SK-N-SH treated with all-trans-retinoic acid at 6 μM for 48 hours (cell line): ENCODE data around the gene ARL8A.

Experiments used
- ATAC-seq: fragments of 200-7000 bp; cut with Tn5 transposase; 3 replicates; pipeline ENCODE4 v1.9.1; 2020; ENCODE audit warnings: mild to moderate bottlenecking, moderate library complexity
- ARNTL ChIP-seq: fragments of 450-650 bp; formaldehyde crosslinking; IDR thresholded peaks from 2 replicates; pipeline ENCODE4 v1.5.0; 2020; ENCODE audit warnings: low read depth, mild to moderate bottlenecking, moderate library complexity, borderline replicate concordance
- BACH2 ChIP-seq: fragments of 250-450 bp; sonication (Bioruptor Pico); IDR thresholded peaks from 2 replicates; pipeline ENCODE4 v1.9.0; 2021; ENCODE audit warnings: mild to moderate bottlenecking, borderline replicate concordance
- CSDC2 ChIP-seq: fragments of 250-450 bp; sonication (Bioruptor Pico); IDR thresholded peaks from 2 replicates; pipeline ENCODE4 v1.5.0; 2020; ENCODE audit warnings: mild to moderate bottlenecking, moderate library complexity
- ESRRG ChIP-seq: fragments of 250-450 bp; sonication (Bioruptor Pico); IDR thresholded peaks from 2 replicates; pipeline ENCODE4 v1.6.1; 2021; ENCODE audit warnings: mild to moderate bottlenecking
- GLIS3 ChIP-seq: fragments of 250-450 bp; sonication (Bioruptor Pico); IDR thresholded peaks from 2 replicates; pipeline ENCODE4 v1.5.0; 2020; ENCODE audit warnings: mild to moderate bottlenecking, moderate library complexity
- ISL1 ChIP-seq: fragments of 250-450 bp; sonication (Bioruptor Pico); IDR thresholded peaks from 2 replicates; pipeline ENCODE4 v2.1.2; 2022; ENCODE audit warnings: mild to moderate bottlenecking, moderate library complexity
- OSR1 ChIP-seq: fragments of 250-450 bp; sonication (Bioruptor Pico); IDR thresholded peaks from 2 replicates; pipeline ENCODE4 v1.8.0; 2022; ENCODE audit warnings: moderate library complexity, mild to moderate bottlenecking, inconsistent platforms
- PPARA ChIP-seq: fragments of 250-450 bp; sonication (Bioruptor Pico); IDR thresholded peaks from 2 replicates; pipeline ENCODE4 v1.5.0; 2020; ENCODE audit warnings: mild to moderate bottlenecking, borderline replicate concordance
- RARB ChIP-seq: fragments of 250-450 bp; sonication (Bioruptor Pico); IDR thresholded peaks from 2 replicates; pipeline ENCODE4 v1.8.0; 2021; ENCODE audit warnings: mild to moderate bottlenecking, moderate library complexity
- SNAI2 ChIP-seq: fragments of 250-450 bp; sonication (Bioruptor Pico); IDR thresholded peaks from 2 replicates; pipeline ENCODE4 v1.5.0; 2020; ENCODE audit warnings: mild to moderate bottlenecking, moderate library complexity
- TCF4 ChIP-seq: fragments of 250-450 bp; sonication (Bioruptor Pico); IDR thresholded peaks from 2 replicates; pipeline ENCODE4 v1.8.0; 2021; ENCODE audit warnings: mild to moderate bottlenecking, moderate library complexity, borderline replicate concordance
- ZC3H10 ChIP-seq: fragments of 250-450 bp; sonication (Bioruptor Pico); IDR thresholded peaks from 2 replicates; pipeline ENCODE4 v1.5.1; 2021; ENCODE audit warnings: mild to moderate bottlenecking, moderate library complexity
- ZFP3 ChIP-seq: fragments of 250-450 bp; sonication (Bioruptor Pico); IDR thresholded peaks from 2 replicates; pipeline ENCODE4 v1.5.0; 2020; ENCODE audit warnings: mild to moderate bottlenecking, moderate library complexity
- ZFP30 ChIP-seq: fragments of 450-650 bp; formaldehyde crosslinking; IDR thresholded peaks from 2 replicates; pipeline ENCODE4 v1.5.0; 2022; ENCODE audit warnings: mild to moderate bottlenecking, moderate library complexity
- ZNF565 ChIP-seq: fragments of 450-650 bp; formaldehyde crosslinking; conservative IDR thresholded peaks from 2 replicates; pipeline ENCODE4 v1.5.0; 2020; ENCODE audit warnings: low read depth, mild to moderate bottlenecking, moderate library complexity
- ZNF70 ChIP-seq: fragments of 450-650 bp; formaldehyde crosslinking; IDR thresholded peaks from 2 replicates; pipeline ENCODE4 v1.5.0; 2020; ENCODE audit warnings: mild to moderate bottlenecking, moderate library complexity
- ZNF8 ChIP-seq: fragments of 450-650 bp; formaldehyde crosslinking; IDR thresholded peaks from 2 replicates; pipeline ENCODE4 v1.5.0; 2020; ENCODE audit warnings: mild to moderate bottlenecking, moderate library complexity
- TF ChIP-seq, protein P1 (sequence below): fragments of 250-450 bp; sonication (Bioruptor Pico); IDR thresholded peaks from 2 replicates; pipeline ENCODE4 v1.5.0; 2020; ENCODE audit warnings: mild to moderate bottlenecking, moderate library complexity
- TF ChIP-seq, protein P2 (sequence below): fragments of 250-450 bp; sonication (Bioruptor Pico); IDR thresholded peaks from 2 replicates; pipeline ENCODE4 v1.8.0; 2021; ENCODE audit warnings: low read depth, mild to moderate bottlenecking, moderate library complexity, borderline replicate concordance
- TF ChIP-seq, protein P3 (sequence below): fragments of 250-450 bp; sonication (Bioruptor Pico); IDR thresholded peaks from 2 replicates; pipeline ENCODE4 v1.5.1; 2020; ENCODE audit warnings: low read depth, mild to moderate bottlenecking, moderate library complexity
- TF ChIP-seq, protein P4 (sequence below): fragments of 250-450 bp; sonication (Bioruptor Pico); IDR thresholded peaks from 2 replicates; pipeline ENCODE4 v1.8.0; 2020; ENCODE audit warnings: mild to moderate bottlenecking, moderate library complexity, borderline replicate concordance

The ARL8A gene

DNA sequence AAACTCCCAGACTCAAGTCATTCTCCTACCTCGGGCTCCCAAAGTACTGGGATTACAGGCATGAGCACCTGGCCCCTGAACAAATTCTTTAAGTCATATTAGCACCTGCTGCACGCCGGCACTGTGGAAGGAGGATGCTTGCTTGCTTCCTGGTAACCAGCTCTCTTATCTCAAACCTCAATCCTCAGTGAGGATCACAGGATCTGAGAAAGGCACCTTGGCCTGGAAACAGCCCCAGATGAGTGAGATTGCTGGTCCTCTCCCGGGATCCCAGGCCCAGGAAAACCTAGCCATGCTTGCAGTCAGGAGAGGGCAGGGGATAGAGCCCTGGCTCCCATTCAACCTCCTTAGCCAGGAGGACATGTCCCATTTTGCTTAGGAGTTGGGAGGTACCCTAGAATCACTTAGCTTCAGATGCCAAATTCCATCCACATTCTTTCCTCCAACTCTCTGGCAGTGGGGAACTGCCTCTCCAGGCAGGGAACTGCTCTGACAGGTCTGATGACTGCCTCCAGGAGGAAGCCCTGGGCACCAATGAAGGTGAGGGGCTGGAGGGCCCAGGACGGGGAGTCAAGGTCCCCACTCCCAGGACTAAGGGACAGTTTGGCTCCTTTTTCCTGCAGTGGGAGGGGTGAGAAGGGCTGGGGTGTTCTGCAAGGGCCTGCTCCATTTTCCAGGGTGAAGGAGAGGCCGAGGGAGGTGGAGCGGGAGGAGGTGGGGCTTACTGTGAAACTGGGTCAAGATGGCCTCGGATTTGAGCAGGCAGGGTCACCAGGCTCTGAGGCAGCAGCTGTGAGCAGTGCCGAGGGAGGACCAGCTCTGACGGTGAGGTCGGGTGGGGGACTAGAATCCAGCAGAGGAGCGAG is 12.3 kb downstream of the ARL8A start:
- TF ChIP-seq, protein P1, sequence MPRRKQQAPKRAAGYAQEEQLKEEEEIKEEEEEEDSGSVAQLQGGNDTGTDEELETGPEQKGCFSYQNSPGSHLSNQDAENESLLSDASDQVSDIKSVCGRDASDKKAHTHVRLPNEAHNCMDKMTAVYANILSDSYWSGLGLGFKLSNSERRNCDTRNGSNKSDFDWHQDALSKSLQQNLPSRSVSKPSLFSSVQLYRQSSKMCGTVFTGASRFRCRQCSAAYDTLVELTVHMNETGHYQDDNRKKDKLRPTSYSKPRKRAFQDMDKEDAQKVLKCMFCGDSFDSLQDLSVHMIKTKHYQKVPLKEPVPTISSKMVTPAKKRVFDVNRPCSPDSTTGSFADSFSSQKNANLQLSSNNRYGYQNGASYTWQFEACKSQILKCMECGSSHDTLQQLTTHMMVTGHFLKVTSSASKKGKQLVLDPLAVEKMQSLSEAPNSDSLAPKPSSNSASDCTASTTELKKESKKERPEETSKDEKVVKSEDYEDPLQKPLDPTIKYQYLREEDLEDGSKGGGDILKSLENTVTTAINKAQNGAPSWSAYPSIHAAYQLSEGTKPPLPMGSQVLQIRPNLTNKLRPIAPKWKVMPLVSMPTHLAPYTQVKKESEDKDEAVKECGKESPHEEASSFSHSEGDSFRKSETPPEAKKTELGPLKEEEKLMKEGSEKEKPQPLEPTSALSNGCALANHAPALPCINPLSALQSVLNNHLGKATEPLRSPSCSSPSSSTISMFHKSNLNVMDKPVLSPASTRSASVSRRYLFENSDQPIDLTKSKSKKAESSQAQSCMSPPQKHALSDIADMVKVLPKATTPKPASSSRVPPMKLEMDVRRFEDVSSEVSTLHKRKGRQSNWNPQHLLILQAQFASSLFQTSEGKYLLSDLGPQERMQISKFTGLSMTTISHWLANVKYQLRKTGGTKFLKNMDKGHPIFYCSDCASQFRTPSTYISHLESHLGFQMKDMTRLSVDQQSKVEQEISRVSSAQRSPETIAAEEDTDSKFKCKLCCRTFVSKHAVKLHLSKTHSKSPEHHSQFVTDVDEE (CRISPR knock-in tag) = no peak
- no peak for TF ChIP-seq ZFP30 (CRISPR knock-in tag)
- no peak for TF ChIP-seq ZC3H10 (CRISPR knock-in tag)
- no peak for TF ChIP-seq CSDC2 (CRISPR knock-in tag)
- TF ChIP-seq, protein P2, sequence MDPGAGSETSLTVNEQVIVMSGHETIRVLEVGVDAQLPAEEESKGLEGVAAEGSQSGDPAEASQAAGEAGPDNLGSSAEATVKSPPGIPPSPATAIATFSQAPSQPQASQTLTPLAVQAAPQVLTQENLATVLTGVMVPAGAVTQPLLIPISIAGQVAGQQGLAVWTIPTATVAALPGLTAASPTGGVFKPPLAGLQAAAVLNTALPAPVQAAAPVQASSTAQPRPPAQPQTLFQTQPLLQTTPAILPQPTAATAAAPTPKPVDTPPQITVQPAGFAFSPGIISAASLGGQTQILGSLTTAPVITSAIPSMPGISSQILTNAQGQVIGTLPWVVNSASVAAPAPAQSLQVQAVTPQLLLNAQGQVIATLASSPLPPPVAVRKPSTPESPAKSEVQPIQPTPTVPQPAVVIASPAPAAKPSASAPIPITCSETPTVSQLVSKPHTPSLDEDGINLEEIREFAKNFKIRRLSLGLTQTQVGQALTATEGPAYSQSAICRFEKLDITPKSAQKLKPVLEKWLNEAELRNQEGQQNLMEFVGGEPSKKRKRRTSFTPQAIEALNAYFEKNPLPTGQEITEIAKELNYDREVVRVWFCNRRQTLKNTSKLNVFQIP (CRISPR knock-in tag) = no peak
- TF ChIP-seq GLIS3 (CRISPR knock-in tag) = no peak
- no peak for TF ChIP-seq ZNF565 (CRISPR knock-in tag)
- no peak for TF ChIP-seq SNAI2 (CRISPR knock-in tag)
- no peak for TF ChIP-seq BACH2 (CRISPR knock-in tag)
- TF ChIP-seq, protein P3, sequence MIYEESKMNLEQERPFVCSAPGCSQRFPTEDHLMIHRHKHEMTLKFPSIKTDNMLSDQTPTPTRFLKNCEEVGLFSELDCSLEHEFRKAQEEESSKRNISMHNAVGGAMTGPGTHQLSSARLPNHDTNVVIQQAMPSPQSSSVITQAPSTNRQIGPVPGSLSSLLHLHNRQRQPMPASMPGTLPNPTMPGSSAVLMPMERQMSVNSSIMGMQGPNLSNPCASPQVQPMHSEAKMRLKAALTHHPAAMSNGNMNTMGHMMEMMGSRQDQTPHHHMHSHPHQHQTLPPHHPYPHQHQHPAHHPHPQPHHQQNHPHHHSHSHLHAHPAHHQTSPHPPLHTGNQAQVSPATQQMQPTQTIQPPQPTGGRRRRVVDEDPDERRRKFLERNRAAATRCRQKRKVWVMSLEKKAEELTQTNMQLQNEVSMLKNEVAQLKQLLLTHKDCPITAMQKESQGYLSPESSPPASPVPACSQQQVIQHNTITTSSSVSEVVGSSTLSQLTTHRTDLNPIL (CRISPR knock-in tag) = no peak
- no peak for TF ChIP-seq TCF4 (CRISPR knock-in tag)
- no peak for TF ChIP-seq ARNTL
- no peak for TF ChIP-seq ZNF70 (CRISPR knock-in tag)
- TF ChIP-seq ZFP3 (CRISPR knock-in tag) = no peak
- no peak for TF ChIP-seq RARB (CRISPR knock-in tag)
- TF ChIP-seq OSR1 = no peak
- TF ChIP-seq, all 23 proteins: peak for 0

DNA sequence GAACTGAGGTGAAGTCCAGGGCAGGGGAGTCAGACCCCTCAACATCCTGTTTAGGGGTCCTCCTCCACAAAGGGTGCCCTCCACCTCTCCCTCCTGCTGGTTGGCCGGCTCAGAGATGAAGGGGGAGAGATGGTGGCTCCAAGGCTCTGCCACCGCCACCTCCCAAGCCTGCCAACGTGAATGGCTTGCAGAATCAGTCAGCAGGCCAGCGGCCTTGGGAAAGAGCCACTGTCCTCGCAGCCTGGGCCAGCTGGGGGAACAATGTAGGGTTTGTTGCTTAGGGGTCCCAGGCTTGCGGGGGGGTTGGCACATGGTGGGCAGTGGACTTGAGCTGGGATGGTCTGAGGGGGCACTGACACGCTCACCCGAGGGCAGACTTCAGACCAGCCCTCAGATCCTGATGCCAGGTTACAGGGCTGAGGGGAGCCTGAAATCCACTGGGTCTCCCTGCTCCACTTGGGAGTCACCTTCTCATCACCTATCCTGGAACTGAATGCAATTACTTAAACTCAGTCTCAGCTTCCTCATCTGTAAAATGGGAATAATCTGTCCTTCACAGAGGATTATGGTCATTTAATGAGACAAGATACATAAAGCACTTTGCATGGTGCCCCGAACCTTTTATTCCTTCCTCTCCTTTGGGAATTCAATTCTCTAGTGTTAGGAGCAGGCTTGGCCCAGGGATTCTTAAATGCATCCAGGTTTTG is 13.6 kb downstream of the ARL8A start:
- no peak for ATAC-seq
- TF ChIP-seq ESRRG (CRISPR knock-in tag) (no peak), PPARA (CRISPR knock-in tag) (no peak), ISL1 (CRISPR knock-in tag) (no peak), ZNF8 (no peak), ARNTL (no peak), SNAI2 (CRISPR knock-in tag) (no peak), GLIS3 (CRISPR knock-in tag) (no peak), ZFP30 (CRISPR knock-in tag) (no peak), CSDC2 (CRISPR knock-in tag) (no peak), BACH2 (CRISPR knock-in tag) (no peak)
- TF ChIP-seq, protein P3 (CRISPR knock-in tag) = no peak
- TF ChIP-seq, protein P4, sequence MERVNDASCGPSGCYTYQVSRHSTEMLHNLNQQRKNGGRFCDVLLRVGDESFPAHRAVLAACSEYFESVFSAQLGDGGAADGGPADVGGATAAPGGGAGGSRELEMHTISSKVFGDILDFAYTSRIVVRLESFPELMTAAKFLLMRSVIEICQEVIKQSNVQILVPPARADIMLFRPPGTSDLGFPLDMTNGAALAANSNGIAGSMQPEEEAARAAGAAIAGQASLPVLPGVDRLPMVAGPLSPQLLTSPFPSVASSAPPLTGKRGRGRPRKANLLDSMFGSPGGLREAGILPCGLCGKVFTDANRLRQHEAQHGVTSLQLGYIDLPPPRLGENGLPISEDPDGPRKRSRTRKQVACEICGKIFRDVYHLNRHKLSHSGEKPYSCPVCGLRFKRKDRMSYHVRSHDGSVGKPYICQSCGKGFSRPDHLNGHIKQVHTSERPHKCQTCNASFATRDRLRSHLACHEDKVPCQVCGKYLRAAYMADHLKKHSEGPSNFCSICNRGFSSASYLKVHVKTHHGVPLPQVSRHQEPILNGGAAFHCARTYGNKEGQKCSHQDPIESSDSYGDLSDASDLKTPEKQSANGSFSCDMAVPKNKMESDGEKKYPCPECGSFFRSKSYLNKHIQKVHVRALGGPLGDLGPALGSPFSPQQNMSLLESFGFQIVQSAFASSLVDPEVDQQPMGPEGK (CRISPR knock-in tag) = no peak

More for the DNA sequence above, 12.3 kb downstream of the ARL8A start:
- no peak for ATAC-seq
